ENCODE measurements around the gene ACYP1.

Gene ACYP1

DNA sequence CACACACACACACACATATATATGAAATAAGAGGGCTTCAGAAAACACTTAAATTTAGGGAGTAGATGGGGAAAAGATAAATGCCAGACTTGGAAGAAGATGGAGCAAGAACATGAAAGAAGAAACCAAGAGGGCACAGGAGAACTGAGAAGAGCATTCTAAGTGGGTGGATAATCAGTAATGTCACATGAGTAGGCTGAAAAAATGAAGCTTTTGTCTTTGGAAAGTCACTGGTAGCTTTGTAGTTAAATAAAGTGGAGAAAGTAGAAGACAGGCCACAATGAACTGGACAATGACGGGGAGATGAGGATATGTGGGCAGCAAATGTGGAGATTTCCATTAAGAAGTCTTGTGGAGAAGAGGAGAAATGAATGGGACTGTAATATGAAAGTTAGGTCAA, 3.4 kb upstream of the ACYP1 start:
- Histone ChIP-seq H2BK12ac (ENCODE audit: low read length) (no peak overlapping the region), H3K4me2 (ENCODE audit: low read length) (no peak overlapping the region), H3K4me3 (ENCODE audit: low read depth, low read length) (no peak overlapping the region), H3K36me3 (ENCODE audit: control insufficient read depth in 1 of 2, insufficient read depth in 2 of 2, low read length in 2 of 2) (no peaks in the 10 kb centered on the region), H3K14ac (ENCODE audit: low read length) (no peak overlapping the region), H3K9me3 (ENCODE audit: insufficient read depth, low read depth, low read length) (no peaks in the 10 kb centered on the region), H3K18ac (ENCODE audit: low read length) (no peak overlapping the region), H4K12ac (ENCODE audit: low read depth, low read length) (no peak overlapping the region), H3K9ac (ENCODE audit: low read length) (no peak overlapping the region), H3K4ac (ENCODE audit: low read depth, low read length) (no peak overlapping the region), H2AFZ (ENCODE audit: insufficient read depth, low read length, poor library complexity) (no peak overlapping the region), H4K8ac (ENCODE audit: low read depth, low read length) (no peak overlapping the region), H2BK120ac (ENCODE audit: insufficient read depth, low read length, poor library complexity) (no peak overlapping the region), H3K23ac (ENCODE audit: low read length) (no peak overlapping the region), H3K4me1 (ENCODE audit: control insufficient read depth in 1 of 2, insufficient read depth in 2 of 2, low read length in 2 of 2) (peaks cover 6 to 15% of the 10 kb centered on the region in 2 experiments), H3K27me3 (ENCODE audit: insufficient read depth, low read length) (no peaks in the 10 kb centered on the region), H2AK5ac (ENCODE audit: low read length) (no peak overlapping the region), H3K79me2 (ENCODE audit: control insufficient read depth, insufficient read depth, low read length, poor library complexity) (peaks cover 5% of the 10 kb centered on the region), H2BK5ac (ENCODE audit: low read depth, low read length, poor library complexity) (no peak overlapping the region), H3K27ac (ENCODE audit: low read depth, low read length) (no peak overlapping the region), H4K91ac (ENCODE audit: low read depth, low read length) (no peak overlapping the region), H3K79me1 (ENCODE audit: low read length) (peaks cover 13% of the 10 kb centered on the region)
- no CpG with 5 or more reads among the region's 1 CpG for WGBS (ENCODE audit: extremely low coverage, insufficient coverage, insufficient read length)
- DNase-seq: no peak

DNA sequence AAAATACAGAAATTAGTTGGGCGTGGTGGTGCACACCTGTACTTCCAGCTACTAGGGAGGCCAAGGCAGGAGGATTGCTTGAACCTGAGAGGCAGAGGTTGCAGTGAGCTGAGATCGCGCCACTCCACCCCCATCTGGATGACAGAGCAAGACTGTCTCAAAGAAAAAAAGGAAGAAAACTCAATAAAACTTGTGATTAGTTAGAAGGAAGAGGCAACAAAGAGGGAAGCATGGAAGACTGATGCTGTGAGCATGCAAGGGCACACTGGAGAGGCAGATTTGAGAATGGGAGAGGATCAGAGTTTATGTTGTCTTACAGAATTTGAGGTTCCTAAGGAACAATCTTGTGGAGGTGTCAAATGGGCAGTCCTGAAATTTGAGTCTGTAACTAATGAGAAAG, 2.9 kb upstream of the ACYP1 start:
- Histone ChIP-seq H2BK12ac (ENCODE audit: low read length) (no peak overlapping the region), H2AFZ (ENCODE audit: insufficient read depth, low read length, poor library complexity) (no peak overlapping the region), H3K23ac (ENCODE audit: low read length) (no peak overlapping the region), H3K36me3 (ENCODE audit: control insufficient read depth in 1 of 2, insufficient read depth in 2 of 2, low read length in 2 of 2) (no peaks in the 10 kb centered on the region), H4K12ac (ENCODE audit: low read depth, low read length) (no peak overlapping the region), H4K91ac (ENCODE audit: low read depth, low read length) (no peak overlapping the region), H3K14ac (ENCODE audit: low read length) (no peak overlapping the region), H2BK120ac (ENCODE audit: insufficient read depth, low read length, poor library complexity) (no peak overlapping the region), H3K79me1 (ENCODE audit: low read length) (peaks cover 13% of the 10 kb centered on the region), H2BK5ac (ENCODE audit: low read depth, low read length, poor library complexity) (no peak overlapping the region), H3K9me3 (ENCODE audit: insufficient read depth, low read depth, low read length) (no peaks in the 10 kb centered on the region), H3K4me2 (ENCODE audit: low read length) (no peak overlapping the region), H2AK5ac (ENCODE audit: low read length) (no peak overlapping the region), H3K4ac (ENCODE audit: low read depth, low read length) (no peak overlapping the region), H3K9ac (ENCODE audit: low read length) (no peak overlapping the region), H4K8ac (ENCODE audit: low read depth, low read length) (no peak overlapping the region), H3K18ac (ENCODE audit: low read length) (no peak overlapping the region), H3K27me3 (ENCODE audit: insufficient read depth, low read length) (no peaks in the 10 kb centered on the region), H3K79me2 (ENCODE audit: control insufficient read depth, insufficient read depth, low read length, poor library complexity) (peaks cover 5% of the 10 kb centered on the region), H3K4me3 (ENCODE audit: low read depth, low read length) (no peak overlapping the region), H3K27ac (ENCODE audit: low read depth, low read length) (no peak overlapping the region), H3K4me1 (ENCODE audit: control insufficient read depth in 1 of 2, insufficient read depth in 2 of 2, low read length in 2 of 2) (peaks cover 6 to 15% of the 10 kb centered on the region in 2 experiments)
- WGBS (ENCODE audit: extremely low coverage, insufficient coverage, insufficient read length): no CpG with 5 or more reads among the region's 3 CpGs
- no peak for DNase-seq

DNA sequence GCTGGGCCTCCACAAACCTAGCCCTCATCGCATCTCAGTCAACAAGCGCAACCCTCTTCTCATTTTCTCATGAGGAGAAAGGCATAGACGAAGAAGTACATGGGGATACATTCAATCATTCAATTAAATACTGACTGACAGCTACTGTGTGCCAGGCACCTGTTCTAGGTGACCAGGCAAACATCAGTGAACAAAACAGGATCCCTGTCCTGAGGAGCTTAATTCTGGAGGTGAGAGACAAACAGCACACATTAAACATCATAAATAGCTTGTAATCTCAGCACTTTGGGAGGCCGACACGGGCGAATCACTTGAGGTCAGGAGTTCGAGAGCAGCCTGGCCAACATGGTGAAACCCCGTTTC, 362 bp upstream of the ACYP1 start:
- Histone ChIP-seq H3K27ac (ENCODE audit: low read depth, low read length) (no peak overlapping the region), H4K12ac (ENCODE audit: low read depth, low read length) (no peak overlapping the region), H4K91ac (ENCODE audit: low read depth, low read length) (no peak overlapping the region), H2BK120ac (ENCODE audit: insufficient read depth, low read length, poor library complexity) (no peak overlapping the region), H3K36me3 (ENCODE audit: control insufficient read depth in 1 of 2, insufficient read depth in 2 of 2, low read length in 2 of 2) (no peaks in the 10 kb centered on the region), H3K14ac (ENCODE audit: low read length) (no peak overlapping the region), H3K23ac (ENCODE audit: low read length) (no peak overlapping the region), H2AFZ (ENCODE audit: insufficient read depth, low read length, poor library complexity) (peak overlapping the region; percentile 65), H3K4me2 (ENCODE audit: low read length) (peak overlapping the region; percentile 82), H3K4me3 (ENCODE audit: low read depth, low read length) (no peak overlapping the region), H3K79me2 (ENCODE audit: control insufficient read depth, insufficient read depth, low read length, poor library complexity) (peaks cover 5% of the 10 kb centered on the region), H2BK5ac (ENCODE audit: low read depth, low read length, poor library complexity) (no peak overlapping the region), H4K8ac (ENCODE audit: low read depth, low read length) (no peak overlapping the region), H3K4ac (ENCODE audit: low read depth, low read length) (no peak overlapping the region), H3K79me1 (ENCODE audit: low read length) (peaks cover 9% of the 10 kb centered on the region), H3K9ac (ENCODE audit: low read length) (no peak overlapping the region), H2AK5ac (ENCODE audit: low read length) (no peak overlapping the region), H3K9me3 (ENCODE audit: insufficient read depth, low read depth, low read length) (no peaks in the 10 kb centered on the region), H2BK12ac (ENCODE audit: low read length) (no peak overlapping the region), H3K18ac (ENCODE audit: low read length) (no peak overlapping the region), H3K27me3 (ENCODE audit: insufficient read depth, low read length) (no peaks in the 10 kb centered on the region), H3K4me1 (ENCODE audit: control insufficient read depth in 1 of 2, insufficient read depth in 2 of 2, low read length in 2 of 2) (peaks cover 0 to 7% of the 10 kb centered on the region in 2 experiments)
- WGBS (ENCODE audit: extremely low coverage, insufficient coverage, insufficient read length): no CpG with 5 or more reads among the region's 8 CpGs
- no peak for DNase-seq

DNA sequence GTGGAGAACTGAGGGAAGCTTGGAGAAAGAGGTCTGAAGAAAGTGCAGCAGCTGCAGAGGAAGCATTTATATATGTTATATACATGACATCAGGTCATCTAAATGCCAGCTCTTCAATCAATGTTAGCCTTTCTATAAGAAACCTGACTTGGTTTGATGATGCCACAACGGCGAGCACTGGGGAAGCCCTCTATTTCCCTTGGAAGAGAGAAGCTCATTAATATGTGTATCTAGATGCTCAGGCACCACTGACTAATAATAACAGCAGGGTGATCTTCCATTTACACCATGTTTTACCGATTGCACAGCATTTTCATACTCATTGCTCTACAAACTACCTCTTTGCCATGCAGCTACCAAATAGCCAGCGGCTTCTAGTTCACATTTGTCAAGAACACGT, 811 bp downstream of the ACYP1 start:
- H3K79me2 ChIP-seq (ENCODE audit: control insufficient read depth, insufficient read depth, low read length, poor library complexity): peaks cover 2% of the 10 kb centered on the region
- H3K4ac ChIP-seq (ENCODE audit: low read depth, low read length): no peak overlapping the region
- no peak overlapping the region for H3K18ac ChIP-seq (ENCODE audit: low read length)
- H3K14ac ChIP-seq (ENCODE audit: low read length): no peak overlapping the region
- H3K4me3 ChIP-seq (ENCODE audit: low read depth, low read length): peak overlapping the region; percentile 79
- no peaks in the 10 kb centered on the region for H3K9me3 ChIP-seq (ENCODE audit: insufficient read depth, low read depth, low read length)
- no peaks in the 10 kb centered on the region for H3K27me3 ChIP-seq (ENCODE audit: insufficient read depth, low read length)
- peaks cover 6% of the 10 kb centered on the region for H3K79me1 ChIP-seq (ENCODE audit: low read length)
- H3K27ac ChIP-seq (ENCODE audit: low read depth, low read length): no peak overlapping the region
- H2BK5ac ChIP-seq (ENCODE audit: low read depth, low read length, poor library complexity): no peak overlapping the region
- H4K91ac ChIP-seq (ENCODE audit: low read depth, low read length): no peak overlapping the region
- no peak overlapping the region for H4K8ac ChIP-seq (ENCODE audit: low read depth, low read length)
- no CpG with 5 or more reads among the region's 5 CpGs for WGBS (ENCODE audit: extremely low coverage, insufficient coverage, insufficient read length)
- H3K36me3 ChIP-seq (ENCODE audit: control insufficient read depth in 1 of 2, insufficient read depth in 2 of 2, low read length in 2 of 2): no peaks in the 10 kb centered on the region
- H4K12ac ChIP-seq (ENCODE audit: low read depth, low read length): peak overlapping the region; percentile 27
- peak overlapping the region; percentile 23 for H2AFZ ChIP-seq (ENCODE audit: insufficient read depth, low read length, poor library complexity)
- no peak overlapping the region for H2AK5ac ChIP-seq (ENCODE audit: low read length)
- H3K23ac ChIP-seq (ENCODE audit: low read length): no peak overlapping the region
- no peak overlapping the region for H2BK12ac ChIP-seq (ENCODE audit: low read length)
- H3K4me2 ChIP-seq (ENCODE audit: low read length): peak overlapping the region; percentile 82
- H3K9ac ChIP-seq (ENCODE audit: low read length): no peak overlapping the region
- H3K4me1 ChIP-seq (ENCODE audit: control insufficient read depth in 1 of 2, insufficient read depth in 2 of 2, low read length in 2 of 2): peaks cover 0 to 7% of the 10 kb centered on the region in 2 experiments
- no peak overlapping the region for H2BK120ac ChIP-seq (ENCODE audit: insufficient read depth, low read length, poor library complexity)
- no peak for DNase-seq

Measured in trophoblast cell (in vitro differentiated cells and primary cell).